Measurements from ENCODE around the gene TMEM11.
"Not testable (repeated sequence)": the region's sequence is repeated elsewhere in the genome, so short reads cannot be mapped to it uniquely, and the experiment has no call there.

Gene TMEM11

DNA sequence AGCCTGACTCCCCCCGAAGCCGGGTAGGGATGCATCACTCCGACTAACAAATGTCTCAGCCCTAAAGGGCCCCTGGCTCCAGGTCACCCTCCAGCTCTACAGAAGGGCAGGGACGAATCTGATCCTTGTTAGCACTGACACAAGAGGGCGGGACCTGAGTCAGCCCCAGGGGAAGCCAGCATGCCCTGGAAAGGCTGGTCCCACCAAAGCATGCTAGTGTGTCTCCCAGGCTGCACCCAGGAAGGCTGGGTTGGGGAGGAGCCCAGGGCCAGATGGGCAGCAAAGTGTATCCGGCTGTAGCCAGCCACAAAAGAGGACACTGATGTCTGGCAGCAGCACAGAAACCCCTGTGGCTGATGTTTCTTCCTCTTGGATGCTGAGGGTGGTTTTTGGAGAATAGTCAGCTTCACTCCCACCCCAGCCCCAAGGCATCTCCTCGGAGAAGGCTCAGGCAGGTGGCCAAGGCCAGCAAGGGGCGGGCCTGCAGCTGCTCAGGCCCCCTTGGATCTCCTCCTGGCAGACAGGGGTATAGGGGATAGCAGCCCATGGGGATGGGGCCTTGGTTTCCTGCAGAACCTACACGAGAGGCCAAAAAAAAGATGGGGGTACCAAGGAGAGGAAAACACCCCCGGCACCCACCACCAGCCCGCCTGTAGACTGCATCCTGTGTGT lies 28.2 kb upstream of the TMEM11 start:
- no peak for DNase-seq (ENCODE audit: low read depth)

DNA sequence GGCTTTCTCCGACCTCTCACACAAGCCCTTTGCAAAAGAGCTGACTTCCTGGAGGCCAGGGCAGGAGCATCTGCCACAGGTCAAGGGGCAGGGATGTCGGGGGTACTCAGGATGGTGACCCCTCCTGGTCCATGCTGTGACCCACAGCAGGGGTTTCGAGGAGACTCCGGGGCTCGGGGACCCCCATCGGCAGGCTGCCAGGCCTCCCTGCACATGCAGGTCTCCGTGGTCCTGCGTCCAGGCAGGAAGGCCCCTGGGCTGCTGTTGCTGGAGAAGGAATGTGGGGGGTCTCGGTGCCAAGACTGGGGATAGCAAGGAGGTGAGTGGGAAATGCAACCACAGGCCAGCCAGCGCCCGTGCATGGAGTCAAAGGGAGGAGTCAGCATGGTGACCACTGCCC lies 27.6 kb upstream of the TMEM11 start:
- no peak for DNase-seq (ENCODE audit: low read depth)

GRCh38 chr17:21240369-21241055 lies 26.6 kb upstream of the TMEM11 start:
- DNase-seq (ENCODE audit: low read depth), result no peak

- no peak for DNase-seq (ENCODE audit: low read depth)
Measured at GRCh38 chr17:21239680-21240368, 25.9 kb upstream of the TMEM11 start.

DNA sequence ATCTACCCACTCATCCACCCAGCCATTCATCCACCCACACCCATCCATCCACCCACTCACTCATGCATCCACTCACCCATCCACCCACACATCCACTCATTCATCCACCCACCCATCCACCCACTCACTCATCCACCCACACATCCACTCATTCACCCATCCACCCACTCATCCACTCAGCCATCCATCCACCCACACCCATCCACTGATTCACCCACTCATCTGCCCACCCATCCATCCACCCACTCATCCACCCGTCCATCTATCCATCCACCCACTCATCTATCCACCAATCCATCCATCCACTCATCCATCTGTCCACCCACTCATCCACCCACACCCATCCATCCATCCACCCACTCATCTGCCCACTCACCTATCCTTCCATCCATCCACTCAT lies 22.0 kb upstream of the TMEM11 start:
- no peak for DNase-seq (ENCODE audit: low read depth)

GRCh38 chr17:21233581-21234347 lies 19.8 kb upstream of the TMEM11 start:
- no peak for DNase-seq (ENCODE audit: low read depth)

- no peak for DNase-seq (ENCODE audit: low read depth)
Measured at GRCh38 chr17:21232033-21232749, 18.2 kb upstream of the TMEM11 start.

- DNase-seq (ENCODE audit: low read depth), result no peak
Measured at GRCh38 chr17:21231533-21231932, 17.6 kb upstream of the TMEM11 start.

DNA sequence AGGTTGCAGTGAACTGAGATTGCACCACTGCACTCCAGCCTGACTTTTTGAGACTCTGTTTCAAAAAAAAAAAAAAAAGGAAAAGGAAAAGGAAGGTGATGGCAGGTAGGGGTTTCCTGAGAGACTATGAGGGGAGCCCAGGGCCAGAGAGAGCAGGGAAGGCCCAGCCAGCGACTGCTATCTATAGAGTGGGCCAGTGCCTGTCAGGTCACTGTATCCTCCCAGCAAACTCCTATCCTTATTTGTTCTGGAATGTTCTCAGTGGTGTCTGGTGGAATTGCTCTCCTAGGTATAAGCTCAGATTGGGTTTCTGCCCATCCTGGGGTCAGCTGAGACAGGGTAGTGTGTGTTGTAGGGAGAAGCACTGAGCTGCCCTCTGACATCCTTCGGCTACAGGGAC lies 14.9 kb upstream of the TMEM11 start:
- no peak for DNase-seq (ENCODE audit: low read depth)

DNA sequence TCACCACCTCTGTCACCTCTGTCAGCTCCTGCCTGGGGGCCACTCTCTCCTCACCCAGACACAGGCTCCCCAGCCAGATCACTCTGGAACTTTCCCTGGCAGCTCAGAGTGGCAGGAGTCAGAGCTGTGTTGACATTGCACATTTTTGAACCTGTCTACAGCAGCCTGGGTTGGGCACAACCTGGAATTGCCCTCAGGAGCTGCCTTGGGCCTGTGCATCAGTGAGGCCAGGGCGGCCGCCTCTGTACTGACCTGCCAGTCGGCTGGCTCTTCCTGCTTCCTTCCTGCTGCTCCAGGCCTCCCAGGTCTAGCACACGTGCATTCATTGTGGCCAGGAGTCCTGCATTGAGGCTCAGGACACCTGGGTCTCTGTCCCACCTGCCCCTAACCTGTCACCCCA lies 14.2 kb upstream of the TMEM11 start:
- DNase-seq (ENCODE audit: low read depth), result no peak

DNA sequence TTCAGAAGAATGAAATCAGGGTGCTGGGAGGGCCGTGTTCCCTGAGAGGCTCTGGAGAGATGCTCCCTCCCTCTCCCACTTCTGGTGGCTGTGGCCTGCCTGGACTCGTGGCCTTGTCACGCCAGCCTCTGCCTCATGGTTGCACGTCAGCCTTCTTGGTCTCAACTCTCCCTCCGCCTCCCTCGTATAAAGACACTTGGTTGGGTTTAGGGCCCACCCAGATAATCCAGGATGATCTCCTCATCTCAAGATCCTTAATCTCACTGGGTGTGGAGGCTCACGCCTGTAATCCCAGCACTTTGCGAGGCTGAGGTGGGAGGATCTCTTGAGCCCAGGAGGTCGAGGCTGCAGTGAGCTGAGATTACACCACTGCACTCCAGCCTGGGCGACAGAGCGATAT lies 13.3 kb upstream of the TMEM11 start:
- not testable (repeated sequence) for DNase-seq (ENCODE audit: low read depth)

GRCh38 chr17:21223086-21223485 lies 9.1 kb upstream of the TMEM11 start:
- DNase-seq (ENCODE audit: low read depth), result no peak

GRCh38 chr17:21218831-21219380 lies 4.9 kb upstream of the TMEM11 start:
- DNase-seq (ENCODE audit: low read depth), result no peak

DNA sequence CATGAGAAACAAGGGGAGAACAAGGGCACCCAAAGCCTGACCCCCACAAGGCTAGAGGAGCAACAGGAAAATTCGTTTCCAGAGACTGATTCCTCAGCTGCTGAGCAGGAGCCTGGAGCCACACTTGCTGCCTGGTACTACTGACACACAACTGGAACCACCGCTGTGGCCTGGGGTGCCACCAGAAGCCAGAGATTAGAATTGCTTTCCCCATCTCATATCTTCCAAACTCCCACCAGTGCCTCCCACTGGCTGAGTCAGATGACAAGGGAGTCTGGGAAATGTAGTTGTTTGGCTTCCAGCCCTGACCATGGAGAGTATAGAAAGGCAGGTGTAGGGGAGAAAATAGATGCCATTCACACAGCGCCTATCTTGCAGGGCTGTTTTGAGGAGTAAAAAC lies 4.1 kb upstream of the TMEM11 start:
- no peak for DNase-seq (ENCODE audit: low read depth)

DNA sequence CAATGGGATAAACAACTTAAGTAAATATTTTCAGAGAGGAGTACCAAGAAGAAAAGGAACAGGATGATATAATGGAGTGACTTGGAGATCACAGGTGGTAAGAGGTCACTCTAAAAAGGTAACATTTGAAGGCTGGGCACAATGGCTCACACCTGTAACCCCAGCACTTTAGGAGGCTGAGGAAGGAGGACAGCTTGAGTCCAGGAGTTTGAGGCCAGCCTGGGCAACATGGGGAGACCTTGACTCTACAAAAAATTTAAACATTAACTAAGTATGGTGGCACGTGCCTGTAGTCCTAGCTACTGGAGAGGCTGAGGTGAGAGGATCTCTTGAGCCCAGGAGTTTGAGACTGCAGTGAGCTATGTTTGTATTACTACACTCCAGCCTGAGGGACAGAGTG lies 3.4 kb upstream of the TMEM11 start:
- DNase-seq (ENCODE audit: low read depth), result no peak

- no peak for DNase-seq (ENCODE audit: low read depth)
Measured at GRCh38 chr17:21215935-21216334, 2.0 kb upstream of the TMEM11 start.

GRCh38 chr17:21214777-21215541 lies 998 bp upstream of the TMEM11 start:
- DNase-seq (ENCODE audit: low read depth), result no peak

DNA sequence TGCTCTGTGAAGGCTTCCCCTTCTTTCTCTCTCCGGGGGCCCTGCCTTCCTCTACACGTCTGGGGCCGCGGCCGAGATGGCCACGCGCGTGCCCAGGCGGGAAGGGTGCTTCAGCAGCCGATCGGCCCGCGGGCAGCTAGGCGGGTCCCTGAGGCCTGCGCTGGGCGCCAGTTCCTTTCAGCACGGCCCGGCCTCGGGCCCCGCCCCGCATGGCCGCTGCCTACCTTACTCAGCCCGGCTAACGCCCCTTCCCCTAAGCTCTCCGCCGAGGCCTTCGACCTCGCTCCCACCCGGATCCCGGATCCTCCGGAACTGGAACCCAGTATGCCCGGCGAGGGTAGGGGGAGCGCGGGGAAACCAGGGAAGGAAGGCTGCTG lies 335 bp downstream of the TMEM11 start:
- DNase-seq (ENCODE audit: low read depth), result peak; percentile 45

DNA sequence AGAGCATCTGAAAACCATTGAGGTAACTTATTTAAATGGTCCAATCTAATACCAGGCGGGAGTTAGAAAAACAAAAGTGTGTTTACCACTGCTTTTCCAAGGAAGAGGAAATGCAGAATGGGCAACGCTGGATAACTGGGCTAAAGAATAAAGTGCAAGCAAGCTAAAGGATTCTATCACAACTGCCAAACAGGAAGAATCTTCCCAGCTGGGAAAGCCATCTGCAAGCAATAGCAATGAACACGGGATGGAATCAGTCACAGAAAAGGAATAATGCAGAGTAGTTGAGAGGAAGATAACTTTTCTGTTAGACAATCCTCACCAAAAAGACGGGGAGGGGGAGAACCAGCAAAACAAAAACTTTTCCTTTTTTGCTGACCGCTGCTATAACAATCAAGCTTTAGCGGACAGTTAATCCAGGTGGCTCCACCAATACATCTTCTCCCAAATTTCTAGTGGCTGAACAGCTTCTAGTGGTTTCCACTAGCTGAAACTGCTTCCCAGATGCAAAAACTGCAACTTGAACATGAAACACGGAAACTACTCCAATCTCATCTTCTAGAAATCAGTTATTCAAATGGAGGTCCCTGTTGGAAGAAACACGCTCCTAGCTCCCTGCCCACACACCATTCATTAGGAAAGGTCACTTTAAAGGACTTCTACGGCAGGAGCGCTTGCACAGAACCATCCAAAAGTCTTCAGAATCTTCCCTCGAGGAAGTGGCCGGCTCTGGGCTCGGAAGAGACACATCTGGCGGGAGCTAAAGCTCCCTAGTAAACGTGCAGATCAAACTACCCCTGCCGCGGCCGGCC lies 929 bp downstream of the TMEM11 start:
- no peak for DNase-seq (ENCODE audit: low read depth)
